K562 (cell line): Measurements from ENCODE around the gene KCNC3. TPM values are rescaled to one million over a fixed set of nuclear protein-coding genes. Genes with fewer than 3 reads are reported as not detected.
A peak's percentile ranks its signal among the peaks of the same experiment; 100 is the strongest.

Experiments
- ATAC-seq: fragments of 200-7000 bp; cut with Tn5 transposase; 3 replicates; pipeline ENCODE4 v1.9.1; 2020; ENCODE audit warnings: moderate library complexity
- BruUV-seq: library from RNA; stranded (reverse); fragments of 400-500 nt; replicated peaks from 2 replicates; lab custom pipeline; 2021; lab: Mats Ljungman, UMichigan
- CTCF ChIA-PET: fragments of 300-600 bp; formaldehyde crosslinking; extraction: SDS; loops from one replicate; lab custom pipeline; 2021; ENCODE audit warnings: low intra/inter-chr PET ratio; lab: Yijun Ruan, JAX
- POLR2A ChIA-PET: fragments of 300-600, 350-650 bp; sonication (Branson Sonifier 250); formaldehyde crosslinking; extraction: SDS; loops from one replicate; lab custom pipeline; 2021; ENCODE audit warnings: antibody characterized with exemption, inconsistent platforms; lab: Yijun Ruan, JAX
- DNase-seq, 4 experiments: peaks; one replicate each; pipeline versions ENCODE4 v3.0.0 to v3.0.0-alpha.2; 2011 to 2018; ENCODE audit warnings: low spot score in 3 of 4, mixed read lengths in 3 of 4; ENCODE audit errors: extremely low read depth in 1 of 4
- FAIRE-seq: peaks from 2 replicates; lab custom pipeline; 2011; peaks lifted over from hg19 to GRCh38; lab: Jason Lieb, UNC
- H2AFZ ChIP-seq: 2 replicates; pipeline ENCODE4 v1.6.0; 2011; ENCODE audit warnings: low read depth, low read length, control low read depth, inconsistent platforms
- H3K27ac ChIP-seq: fragments of 200-600 bp; 3 replicates; pipeline ENCODE4 v1.8.0; 2011; ENCODE audit warnings: low read depth, mild to moderate bottlenecking, control low read depth, inconsistent platforms, low read length, moderate library complexity, mixed read lengths; ENCODE audit errors: extremely low read depth
- H3K27me3 ChIP-seq, 2 experiments: fragments of 300-600 bp in 1 of 2; 2 replicates in 1 of 2; 3 replicates in 1 of 2; pipeline versions ENCODE4 v1.6.0 to v1.8.0; 2011; ENCODE audit warnings: inconsistent platforms in 2 of 2, low read length in 2 of 2, mild to moderate bottlenecking in 1 of 2, mixed read lengths in 1 of 2, moderate library complexity in 1 of 2; ENCODE audit not compliant: control insufficient read depth in 2 of 2, insufficient read depth in 2 of 2
- H3K36me3 ChIP-seq: fragments of 300-600 bp; 3 replicates; pipeline ENCODE4 v1.8.0; 2011; ENCODE audit warnings: mild to moderate bottlenecking, low read length, inconsistent platforms; ENCODE audit not compliant: control insufficient read depth, insufficient read depth
- H3K4me1 ChIP-seq, 2 experiments: fragments of 200-600 bp in 1 of 2; replicated peaks in 1 of 2; 2 replicates in 1 of 2; 3 replicates in 1 of 2; pipeline versions ENCODE4 v1.5.1 to v1.8.0; 2011; ENCODE audit warnings: inconsistent platforms in 2 of 2, low read length in 2 of 2, mild to moderate bottlenecking in 1 of 2, mixed read lengths in 1 of 2, moderate library complexity in 1 of 2; ENCODE audit not compliant: control insufficient read depth in 2 of 2, insufficient read depth in 2 of 2
- H3K4me2 ChIP-seq: 2 replicates; pipeline ENCODE4 v1.6.1; 2011; ENCODE audit warnings: low read length, control low read depth, inconsistent platforms, mixed read lengths; ENCODE audit not compliant: insufficient read depth
- H3K4me3 ChIP-seq: fragments of 200-600 bp; sonication (generic), shearing (Covaris generic); 2 replicates; pipeline ENCODE4 v1.5.1; 2016; ENCODE audit warnings: control low read depth, inconsistent platforms
- H3K79me2 ChIP-seq: fragments of 200-600 bp; 3 replicates; pipeline ENCODE4 v1.8.0; 2011; ENCODE audit warnings: low read length, inconsistent platforms; ENCODE audit not compliant: control insufficient read depth, insufficient read depth
- H3K9ac ChIP-seq, 2 experiments: 2 replicates each; pipeline versions ENCODE4 v1.6.0 to v1.6.1; 2011; ENCODE audit warnings: low read depth in 2 of 2, low read length in 2 of 2, control low read depth in 1 of 2, inconsistent platforms in 1 of 2, mild to moderate bottlenecking in 1 of 2, mixed read lengths in 1 of 2; ENCODE audit not compliant: insufficient read depth in 1 of 2
- H3K9me1 ChIP-seq: one replicate; pipeline ENCODE4 v1.6.0; 2011; ENCODE audit warnings: inconsistent platforms, mild to moderate bottlenecking, low read length, moderate library complexity; ENCODE audit not compliant: control insufficient read depth, insufficient read depth
- H3K9me3 ChIP-seq: replicated peaks from 2 replicates; pipeline ENCODE4 v1.5.1; 2011; ENCODE audit warnings: low read depth, low read length, inconsistent platforms; ENCODE audit not compliant: control insufficient read depth, insufficient read depth
- H4K20me1 ChIP-seq: replicated peaks from 2 replicates; pipeline ENCODE4 v1.6.1; 2011; ENCODE audit warnings: low read length, inconsistent platforms, mixed read lengths; ENCODE audit not compliant: control insufficient read depth, insufficient read depth
- KDM1A ChIP-seq, 2 experiments: fragments of 450-650 bp; IDR thresholded peaks; 2 replicates each; pipeline ENCODE4 v1.6.1; 2016; ENCODE audit warnings: mild to moderate bottlenecking in 2 of 2
- PATZ1 ChIP-seq: fragments of 250-450 bp; sonication (Bioruptor Pico); IDR thresholded peaks from 2 replicates; pipeline ENCODE4 v1.5.0; 2020; ENCODE audit warnings: mild to moderate bottlenecking, borderline replicate concordance
- RNF2 ChIP-seq: sonication (generic); IDR thresholded peaks from 2 replicates; pipeline ENCODE4 v1.6.1; 2016
- SMARCA5 ChIP-seq: fragments of 450-650 bp; IDR thresholded peaks from 2 replicates; pipeline ENCODE4 v1.6.1; 2016
- TCF7L2 ChIP-seq: fragments of 150-350 bp; IDR thresholded peaks from 2 replicates; pipeline ENCODE4 v1.6.1; 2016; ENCODE audit warnings: low read depth, mild to moderate bottlenecking, low read length, moderate library complexity
- ZNF354B ChIP-seq: fragments of 250-450 bp; sonication (Bioruptor Pico); IDR thresholded peaks from 2 replicates; pipeline ENCODE4 v1.4.0; 2020
- ZNF830 ChIP-seq: fragments of 250-450 bp; sonication (Bioruptor Pico); IDR thresholded peaks from 2 replicates; pipeline ENCODE4 v1.5.0; 2021; ENCODE audit warnings: mild to moderate bottlenecking
- WGBS: fragments of 100-300 bp; shearing (Covaris generic); methylation state at CpG from one replicate; pipeline ENCODE4 v1.1.6; 2016; ENCODE audit warnings: low coverage, mixed read lengths; ENCODE audit not compliant: insufficient coverage; ENCODE audit errors: missing lambda C conversion rate; 5-methylcytosine and 5-hydroxymethylcytosine counted together
- in situ Hi-C: fragments of 300-500 bp; cut with MboI; formaldehyde crosslinking; loops from 4 replicates; pipeline ENCODE4 v1.15.0; 2018; ENCODE audit warnings: inconsistent platforms, mixed read lengths
- intact Hi-C: fragments of 100-400 bp; cut with micrococcal nuclease; formaldehyde crosslinking; loops from 2 replicates; pipeline ENCODE4 v1.14.2; 2022
- polyA plus RNA-seq, 8 experiments: library from polyadenylated mRNA; depleted of rRNA in 4 of 8; stranded (reverse) in 5 of 8; unstranded in 3 of 8; fragments of >200 nt; fragmentation: Nextera tagmentation in 2 of 8; fragmentation: Illumina TruSeq in 1 of 8; extraction: Ambion mirVana in 2 of 8; extraction: Trizol in 1 of 8; gene quantifications; 2 replicates each; pipeline versions ENCODE4 v1.2.1 to v1.2.3, GENCODE V29; 2011 to 2014; ENCODE audit warnings: inconsistent platforms in 1 of 8, missing spikeins in 1 of 8
- total RNA-seq, 7 experiments: library from RNA; depleted of rRNA in 6 of 7; stranded (reverse); fragments of >200 nt in 6 of 7; fragmentation: Illumina TruSeq in 2 of 7; extraction: Trizol in 2 of 7; gene quantifications; 2 replicates each; pipeline versions ENCODE4 v1.2.1 to v1.2.3, GENCODE V29; 2011 to 2021; ENCODE audit warnings: low replicate concordance in 1 of 7

The KCNC3 gene
- total and polyA plus RNA-seq, 9 of the 15 experiments (the other 6 are each of a cell fraction or from before 2014, with no cell fraction given): 0.03 to 26.2 (median 2.0) TPM

- no peak for TF ChIP-seq PATZ1 (CRISPR knock-in tag)
Observed at GRCh38 chr19:50311723-50312635, 17.2 kb downstream of the KCNC3 start (continued).

- Histone ChIP-seq H3K9me1 (no peaks in the 10 kb centered on the region), H3K4me3 (no peak overlapping the region), H3K9ac (no peak overlapping the region), H3K4me1 (peaks cover 0 to 41% of the 10 kb centered on the region in 2 experiments), H3K9me3 (no peaks in the 10 kb centered on the region), H4K20me1 (peaks cover 3% of the 10 kb centered on the region; the same call in 1 of the 2 replicates), H3K27me3 (peaks cover 30 to 41% of the 10 kb centered on the region in 2 experiments), H3K27ac (no peak overlapping the region), H3K79me2 (no peaks in the 10 kb centered on the region), H2AFZ (no peak overlapping the region), H3K4me2 (no peak overlapping the region), H3K36me3 (no peaks in the 10 kb centered on the region)
- intact Hi-C loops (no loop called here), in situ Hi-C loops (no loop called here)
- ChIA-PET POLR2A (interaction anchor here (1.1 to 1.9 kb wide), 2 partner anchors 11 to 15 kb away, joined by 3 to 6 read pairs; no protein-coding TSS in a partner anchor), CTCF (interaction anchor here (0.7 kb wide), 1 partner anchor 75 kb away, joined by 3 read pairs; no protein-coding TSS in a partner anchor)
- 7% methylated on average over 9 of the region's 10 CpGs for WGBS
- FAIRE-seq (no peak), DNase-seq (no peak), ATAC-seq (no peak)
- no TSS peak for BruUV-seq
- TF ChIP-seq ZNF830 (CRISPR knock-in tag) (no peak), ZNF354B (CRISPR knock-in tag) (no peak), TCF7L2 (no peak), RNF2 (no peak), KDM1A (IDR thresholded peaks at IDR 0.05) (peak in 1 of 2 experiments; percentile 59; a peak in 1 of 4 replicates), SMARCA5 (peak; percentile 74)
Observed at GRCh38 chr19:50310759-50311465, 18.3 kb downstream of the KCNC3 start.
